Astrocyte (in vitro differentiated cells and primary cell): ENCODE data around the gene MAP3K14. TPM values are rescaled to one million over a fixed set of nuclear protein-coding genes. Genes with fewer than 3 reads are reported as not detected.
A peak's percentile ranks its signal among the peaks of the same experiment; 100 is the strongest.

Source experiments
- DNase-seq: peaks from one replicate; pipeline ENCODE4 v3.0.0-alpha.2; 2010; ENCODE audit warnings: low read depth
- FAIRE-seq: peaks from 2 replicates; lab custom pipeline; 2011; peaks lifted over from hg19 to GRCh38; lab: Jason Lieb, UNC
- H2AFZ ChIP-seq: 2 replicates; pipeline ENCODE4 v1.6.0; 2012; ENCODE audit warnings: low read depth, low read length, inconsistent platforms
- H3K27ac ChIP-seq: 2 replicates; pipeline ENCODE4 v1.5.1; 2011; ENCODE audit warnings: low read depth, low read length, inconsistent platforms
- H3K27me3 ChIP-seq: 2 replicates; pipeline ENCODE4 v1.6.0; 2011; ENCODE audit warnings: low read length, inconsistent platforms; ENCODE audit not compliant: insufficient read depth
- H3K36me3 ChIP-seq: 2 replicates; pipeline ENCODE4 v1.5.1; 2011; ENCODE audit warnings: low read length, inconsistent platforms; ENCODE audit not compliant: insufficient read depth
- H3K4me1 ChIP-seq: 2 replicates; pipeline ENCODE4 v1.5.1; 2011; ENCODE audit warnings: low read length, inconsistent platforms; ENCODE audit not compliant: insufficient read depth
- H3K4me2 ChIP-seq: 2 replicates; pipeline ENCODE4 v1.6.0; 2012; ENCODE audit warnings: low read length, inconsistent platforms
- H3K4me3 ChIP-seq: 2 replicates; pipeline ENCODE4 v1.5.1; 2011; ENCODE audit warnings: low read depth, mild to moderate bottlenecking, low read length, inconsistent platforms; ENCODE audit not compliant: insufficient read depth
- H3K79me2 ChIP-seq: 2 replicates; pipeline ENCODE4 v1.6.0; 2012; ENCODE audit warnings: mild to moderate bottlenecking, low read length, inconsistent platforms; ENCODE audit not compliant: insufficient read depth
- H3K9ac ChIP-seq: 2 replicates; pipeline ENCODE4 v1.6.0; 2012; ENCODE audit warnings: mild to moderate bottlenecking, low read length, inconsistent platforms
- H3K9me3 ChIP-seq: 2 replicates; pipeline ENCODE4 v1.5.1; 2012; ENCODE audit warnings: low read depth, mild to moderate bottlenecking, low read length, inconsistent platforms; ENCODE audit not compliant: insufficient read depth
- H4K20me1 ChIP-seq: 2 replicates; pipeline ENCODE4 v1.6.0; 2012; ENCODE audit warnings: low read length, inconsistent platforms; ENCODE audit not compliant: insufficient read depth
- H3K27ac Mint-ChIP-seq: one replicate; pipeline ENCODE4 v1.8.0; 2021; ENCODE audit warnings: mild to moderate bottlenecking, mixed read lengths; ENCODE audit not compliant: unreplicated experiment
- H3K27me3 Mint-ChIP-seq: one replicate; pipeline ENCODE4 v1.8.0; 2021; ENCODE audit warnings: low read depth, mixed read lengths; ENCODE audit not compliant: unreplicated experiment
- H3K36me3 Mint-ChIP-seq: one replicate; pipeline ENCODE4 v1.8.0; 2021; ENCODE audit warnings: low read depth, mixed read lengths; ENCODE audit not compliant: unreplicated experiment
- H3K4me1 Mint-ChIP-seq: one replicate; pipeline ENCODE4 v1.8.0; 2021; ENCODE audit warnings: low read depth, mixed read lengths; ENCODE audit not compliant: unreplicated experiment
- H3K4me3 Mint-ChIP-seq: one replicate; pipeline ENCODE4 v1.8.0; 2021; ENCODE audit warnings: mild to moderate bottlenecking, moderate library complexity, mixed read lengths; ENCODE audit not compliant: unreplicated experiment
- H3K9me3 Mint-ChIP-seq: one replicate; pipeline ENCODE4 v1.8.0; 2021; ENCODE audit warnings: mild to moderate bottlenecking, mixed read lengths; ENCODE audit not compliant: unreplicated experiment
- CTCF ChIP-seq: IDR thresholded peaks from 2 replicates; pipeline ENCODE4 v1.5.1; 2011; ENCODE audit warnings: low read depth, mild to moderate bottlenecking, inconsistent platforms, low read length, moderate library complexity; ENCODE audit not compliant: insufficient read depth
- EZH2 ChIP-seq: IDR thresholded peaks from 2 replicates; pipeline ENCODE4 v1.6.1; 2012; ENCODE audit warnings: mild to moderate bottlenecking, low read length, inconsistent platforms; ENCODE audit not compliant: insufficient read depth
- total RNA-seq: library from RNA; stranded (reverse); gene quantifications from 2 replicates; pipeline ENCODE4 v1.2.1, GENCODE V29; 2021

Gene MAP3K14
- total RNA-seq, 1 donor from 2014 or later, result 10.8 TPM

DNA sequence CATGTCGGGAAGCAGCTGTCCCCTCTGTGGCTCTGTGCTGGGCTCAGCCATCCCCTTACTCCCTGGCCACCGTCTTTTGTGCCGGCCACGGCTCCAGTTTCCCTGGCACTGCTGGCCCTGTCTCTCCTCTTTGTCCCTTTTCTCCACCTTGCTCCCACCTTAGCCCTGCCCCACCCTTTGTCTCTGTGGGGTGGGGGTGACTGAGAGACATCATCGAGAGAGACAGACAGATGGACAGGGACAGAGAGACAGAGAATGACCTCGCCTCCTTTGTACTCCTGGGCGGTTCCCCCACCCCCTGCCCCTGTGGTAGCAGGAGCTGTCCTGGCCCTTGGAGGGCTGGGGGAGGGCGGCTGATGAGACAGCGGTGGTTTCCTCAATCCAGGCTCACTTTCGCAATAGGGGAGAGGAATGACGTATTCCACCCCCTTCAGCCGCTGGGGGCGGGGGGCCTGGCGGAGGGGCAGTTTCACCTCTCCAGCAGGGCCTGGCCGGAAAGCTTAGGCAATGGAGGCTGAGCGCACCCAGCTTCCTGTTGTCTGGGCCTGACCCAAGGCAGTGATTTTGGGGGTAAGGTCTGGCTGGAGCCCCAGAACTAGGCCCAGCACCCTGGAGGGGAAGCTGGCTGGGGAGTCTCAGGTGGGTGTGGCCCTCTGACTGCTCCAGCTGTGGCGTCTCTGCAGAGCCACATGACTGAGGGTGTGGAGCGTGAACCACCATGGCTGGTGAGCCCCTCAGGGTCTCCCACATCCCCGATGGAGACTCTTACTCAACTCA, 87.9 kb downstream of the MAP3K14 start:
- H3K4me3 Mint-ChIP-seq, result no peak overlapping the region
- Histone ChIP-seq H3K9me3 (no peaks in the 10 kb centered on the region), H3K4me1 (peaks cover 17% of the 10 kb centered on the region), H3K4me2 (peak overlapping the region; percentile 52), H2AFZ (peak overlapping the region; percentile 26), H3K36me3 (no peaks in the 10 kb centered on the region), H3K27me3 (no peaks in the 10 kb centered on the region), H4K20me1 (no peaks in the 10 kb centered on the region), H3K4me3 (no peak overlapping the region), H3K9ac (peak overlapping the region; percentile 24), H3K79me2 (no peaks in the 10 kb centered on the region), H3K27ac (no peak overlapping the region)
- peak; percentile 77 for DNase-seq
- no peak for FAIRE-seq
- H3K27me3 Mint-ChIP-seq, result peaks cover 11% of the 10 kb centered on the region
- peak overlapping the region; percentile 72 for H3K27ac Mint-ChIP-seq
- no peaks in the 10 kb centered on the region for H3K9me3 Mint-ChIP-seq
- peaks cover 12% of the 10 kb centered on the region for H3K4me1 Mint-ChIP-seq
- peaks cover 4% of the 10 kb centered on the region for H3K36me3 Mint-ChIP-seq
- TF ChIP-seq CTCF (no peak), EZH2 (no peak)

DNA sequence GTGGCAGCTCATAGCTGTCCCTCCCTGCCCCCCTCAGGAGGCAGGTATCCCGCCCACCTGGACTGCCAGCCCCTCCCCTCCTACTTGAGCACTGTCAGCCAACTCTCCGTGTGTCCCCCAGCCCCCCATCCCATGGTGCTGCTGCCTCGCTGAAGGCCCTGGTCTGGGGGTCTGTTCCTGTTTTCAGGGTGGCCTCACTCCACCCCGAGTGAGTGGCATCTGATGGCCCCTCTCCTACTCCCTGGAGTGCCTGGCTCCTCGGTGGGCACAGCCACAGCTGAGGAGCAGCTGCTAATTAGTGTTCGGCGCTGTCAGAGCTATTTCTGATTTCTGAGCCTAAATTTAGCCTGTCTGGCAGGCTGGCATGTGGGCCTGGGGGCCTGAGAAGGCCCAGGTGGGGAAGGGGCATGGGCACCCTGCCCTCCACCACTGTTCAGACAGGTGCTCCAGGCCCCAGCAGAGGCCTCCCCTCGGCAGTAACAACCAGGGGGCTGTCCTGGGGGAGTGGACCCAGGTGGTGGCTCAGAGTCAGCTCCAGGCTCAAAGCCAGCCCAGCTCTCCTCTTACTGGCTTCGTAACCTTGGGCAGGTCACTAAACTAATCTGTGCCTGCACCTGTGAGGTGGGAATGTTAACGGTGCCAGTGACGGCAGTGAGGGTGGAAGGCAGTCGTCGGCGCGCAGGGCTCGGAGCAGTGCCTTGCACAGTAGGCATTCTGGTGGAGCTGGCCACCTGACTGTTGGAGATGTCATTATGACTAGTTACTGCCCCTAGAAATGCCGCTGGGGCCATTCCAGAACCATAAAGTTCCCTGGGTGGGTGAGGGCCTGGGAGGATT, 88.7 kb downstream of the MAP3K14 start:
- Histone ChIP-seq H3K36me3 (no peaks in the 10 kb centered on the region), H3K9ac (peak overlapping the region; percentile 24), H3K4me2 (peak overlapping the region; percentile 52), H2AFZ (peak overlapping the region; percentile 9), H3K9me3 (no peaks in the 10 kb centered on the region), H3K4me3 (no peak overlapping the region), H3K27ac (no peak overlapping the region), H3K4me1 (peaks cover 17% of the 10 kb centered on the region), H3K27me3 (peaks cover 2% of the 10 kb centered on the region), H3K79me2 (no peaks in the 10 kb centered on the region), H4K20me1 (no peaks in the 10 kb centered on the region)
- DNase-seq, result no peak
- FAIRE-seq, result no peak
- Mint-ChIP-seq H3K9me3 (no peaks in the 10 kb centered on the region), H3K4me1 (peaks cover 12% of the 10 kb centered on the region), H3K4me3 (no peak overlapping the region), H3K36me3 (no peaks in the 10 kb centered on the region), H3K27ac (peak overlapping the region; percentile 62), H3K27me3 (peaks cover 12% of the 10 kb centered on the region)
- TF ChIP-seq EZH2, result no peak

DNA sequence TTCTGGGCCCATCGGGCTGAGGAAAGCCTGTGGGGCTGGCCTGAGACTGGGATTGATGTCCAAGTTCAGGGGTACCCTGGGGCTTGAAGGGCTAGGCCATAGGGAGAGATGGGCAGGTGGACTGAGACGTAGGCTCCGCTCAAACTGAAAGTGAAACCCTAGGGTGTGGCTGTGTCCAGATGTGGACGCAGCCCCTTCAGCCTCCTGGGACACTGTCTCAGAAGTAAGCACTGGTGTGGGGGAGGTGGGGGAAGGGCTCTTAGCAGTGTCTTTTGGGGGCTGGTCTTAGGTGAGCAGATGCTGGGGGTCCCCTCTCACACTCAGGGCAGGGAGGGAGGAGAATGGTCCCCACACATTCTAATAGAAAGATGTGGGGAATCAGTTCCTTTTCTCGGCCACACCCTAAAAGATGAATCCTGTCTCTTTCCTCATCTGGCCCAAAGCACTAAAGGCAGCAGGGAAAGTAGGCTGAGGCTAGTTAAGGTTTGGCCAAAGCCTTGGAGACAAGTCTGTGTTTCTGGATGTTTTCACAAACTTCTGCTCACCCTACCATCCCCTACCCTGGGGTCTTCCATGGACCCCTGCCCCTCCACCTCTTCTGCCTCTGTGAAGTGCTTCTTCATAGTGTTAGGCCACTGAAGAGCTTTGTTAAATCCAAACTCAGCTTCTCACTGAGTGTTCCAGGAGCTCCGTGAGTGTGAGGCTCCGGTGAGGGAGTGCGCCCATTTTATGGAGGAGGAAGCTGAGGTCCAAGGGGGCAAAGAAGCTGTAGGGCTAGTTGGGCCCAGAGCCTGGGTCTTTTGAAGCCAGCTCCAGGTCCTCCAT, 89.5 kb downstream of the MAP3K14 start:
- H2AFZ ChIP-seq, result no peak overlapping the region
- H3K4me1 ChIP-seq, result peaks cover 17% of the 10 kb centered on the region
- TF ChIP-seq EZH2 (no peak), CTCF (no peak)
- peaks cover 12% of the 10 kb centered on the region for H3K27me3 Mint-ChIP-seq
- H3K9me3 Mint-ChIP-seq, result no peaks in the 10 kb centered on the region
- no peaks in the 10 kb centered on the region for H3K9me3 ChIP-seq
- H3K27me3 ChIP-seq, result peaks cover 11% of the 10 kb centered on the region
- no peaks in the 10 kb centered on the region for H3K36me3 Mint-ChIP-seq
- FAIRE-seq, result no peak
- H3K4me2 ChIP-seq, result no peak overlapping the region
- no peak overlapping the region for H3K4me3 ChIP-seq
- H3K27ac ChIP-seq, result no peak overlapping the region
- no peak overlapping the region for H3K9ac ChIP-seq
- no peaks in the 10 kb centered on the region for H3K79me2 ChIP-seq
- H3K4me3 Mint-ChIP-seq, result no peak overlapping the region
- DNase-seq, result no peak
- no peaks in the 10 kb centered on the region for H3K36me3 ChIP-seq
- H3K27ac Mint-ChIP-seq, result peak overlapping the region; percentile 72
- peaks cover 12% of the 10 kb centered on the region for H3K4me1 Mint-ChIP-seq
- H4K20me1 ChIP-seq, result no peaks in the 10 kb centered on the region
